Stimulated activated CD4-positive, alpha-beta T cell treated with anti-CD3 and anti-CD28 coated beads, Interleukin-2, amount 100 ng/mL, for 24 hours (primary cell): Measurements from ENCODE around the gene ITGB2.

Experiments
- DNase-seq, 2 donors: peaks; one replicate each; pipeline ENCODE4 v3.0.0-alpha.2; 2020

ITGB2 gene

GRCh38 chr21:44920694-44921604, at the start of gene ITGB2:
Gene ITGB2, minus strand, starts transcription at chr21:44920899. Its CDS starts 10,117 bp downstream, at chr21:44910782.
- DNase-seq = peak; percentile 70 to 77

- DNase-seq = no peak
These were observed 49.4 kb upstream of the ITGB2 start for GRCh38 chr21:44969931-44970755.

GRCh38 chr21:44969066-44969670, 48.5 kb upstream of the ITGB2 start:
- no peak for DNase-seq

GRCh38 chr21:44967082-44968047, 46.7 kb upstream of the ITGB2 start:
- DNase-seq = no peak

- no peak for DNase-seq
These were observed 45.7 kb upstream of the ITGB2 start for GRCh38 chr21:44966135-44967081.

GRCh38 chr21:44965251-44966022, 44.7 kb upstream of the ITGB2 start:
- DNase-seq = peak in 1 of 2 donors; percentile 56

- no peak for DNase-seq
These were observed 43.7 kb upstream of the ITGB2 start for GRCh38 chr21:44964381-44964780.

- no peak for DNase-seq
These were observed 41.8 kb upstream of the ITGB2 start for GRCh38 chr21:44962403-44962966.

GRCh38 chr21:44960141-44961092, 39.7 kb upstream of the ITGB2 start:
- DNase-seq = no peak

GRCh38 chr21:44959376-44960091, 38.8 kb upstream of the ITGB2 start:
- no peak for DNase-seq

- DNase-seq = no peak
These were observed 37.9 kb upstream of the ITGB2 start for GRCh38 chr21:44958471-44959191.

GRCh38 chr21:44957901-44958451, 37.3 kb upstream of the ITGB2 start:
- DNase-seq = no peak

GRCh38 chr21:44957047-44957831, 36.5 kb upstream of the ITGB2 start:
- DNase-seq = no peak

- DNase-seq = no peak
These were observed 35.8 kb upstream of the ITGB2 start for GRCh38 chr21:44956356-44957046.

- DNase-seq = no peak
These were observed 35.1 kb upstream of the ITGB2 start for GRCh38 chr21:44955798-44956175.
